Chondrocyte (in vitro differentiated cells): ENCODE measurements around the gene FXYD6. TPM values are rescaled to one million over a fixed set of nuclear protein-coding genes. Genes with fewer than 3 reads are reported as not detected.

ENCODE experiments used
- DNase-seq: peaks from one replicate; pipeline ENCODE4 v3.0.0; 2021; ENCODE audit warnings: mixed read lengths, low spot score
- H3K27ac Mint-ChIP-seq: one replicate; pipeline ENCODE4 v1.8.0; 2021; ENCODE audit warnings: mild to moderate bottlenecking, moderate library complexity, mixed read lengths; ENCODE audit not compliant: unreplicated experiment
- H3K27me3 Mint-ChIP-seq: 2 replicates; pipeline ENCODE4 v1.8.0; 2021; ENCODE audit warnings: low read depth, mixed read lengths
- H3K36me3 Mint-ChIP-seq: 2 replicates; pipeline ENCODE4 v1.8.0; 2021; ENCODE audit warnings: low read depth, mixed read lengths
- H3K4me1 Mint-ChIP-seq: 2 replicates; pipeline ENCODE4 v1.8.0; 2021; ENCODE audit warnings: low read depth, mild to moderate bottlenecking, mixed read lengths
- H3K4me3 Mint-ChIP-seq: one replicate; pipeline ENCODE4 v1.8.0; 2021; ENCODE audit warnings: mild to moderate bottlenecking, moderate library complexity, mixed read lengths; ENCODE audit not compliant: unreplicated experiment
- H3K9me3 Mint-ChIP-seq: 2 replicates; pipeline ENCODE4 v1.8.0; 2021; ENCODE audit warnings: low read depth, mixed read lengths
- CTCF ChIP-seq: fragments of 200-600 bp; sonication (generic); IDR thresholded peaks from 2 replicates; pipeline ENCODE4 v1.5.0; 2021; ENCODE audit warnings: antibody characterized with exemption, mild to moderate bottlenecking, moderate library complexity
- total RNA-seq: library from RNA; stranded (reverse); gene quantifications from 3 replicates; pipeline ENCODE4 v1.2.1, GENCODE V29; 2021

The FXYD6 gene
- total RNA-seq, 1 donor from 2014 or later = 2.8 TPM

GRCh38 chr11:117861151-117862018 is 15.1 kb downstream of the FXYD6 start:
- H3K4me1 Mint-ChIP-seq = peaks cover 12% of the 10 kb centered on the region
- DNase-seq = no peak
- H3K27me3 Mint-ChIP-seq = no peaks in the 10 kb centered on the region
- no peak for TF ChIP-seq CTCF
- no peak overlapping the region for H3K27ac Mint-ChIP-seq
- no peaks in the 10 kb centered on the region for H3K36me3 Mint-ChIP-seq
- H3K9me3 Mint-ChIP-seq = no peaks in the 10 kb centered on the region
- H3K4me3 Mint-ChIP-seq = no peak overlapping the region

- no peak for TF ChIP-seq CTCF
- DNase-seq = no peak
- Mint-ChIP-seq H3K4me1 (peaks cover 12% of the 10 kb centered on the region), H3K9me3 (no peaks in the 10 kb centered on the region), H3K27me3 (no peaks in the 10 kb centered on the region), H3K4me3 (no peak overlapping the region), H3K36me3 (no peaks in the 10 kb centered on the region), H3K27ac (no peak overlapping the region)
Observed at GRCh38 chr11:117860139-117860538, 16.3 kb downstream of the FXYD6 start.

GRCh38 chr11:117859488-117860112 is 16.9 kb downstream of the FXYD6 start:
- Mint-ChIP-seq H3K4me3 (no peak overlapping the region), H3K9me3 (no peaks in the 10 kb centered on the region), H3K27ac (no peak overlapping the region), H3K27me3 (no peaks in the 10 kb centered on the region), H3K36me3 (no peaks in the 10 kb centered on the region), H3K4me1 (peaks cover 12% of the 10 kb centered on the region)
- no peak for TF ChIP-seq CTCF
- no peak for DNase-seq

- no peak for DNase-seq
- Mint-ChIP-seq H3K27me3 (no peaks in the 10 kb centered on the region), H3K36me3 (no peaks in the 10 kb centered on the region), H3K4me3 (no peak overlapping the region), H3K9me3 (no peaks in the 10 kb centered on the region), H3K27ac (no peak overlapping the region), H3K4me1 (peaks cover 12% of the 10 kb centered on the region)
- no peak for TF ChIP-seq CTCF
Observed at GRCh38 chr11:117859061-117859460, 17.4 kb downstream of the FXYD6 start.

- Mint-ChIP-seq H3K27ac (no peak overlapping the region), H3K4me1 (peaks cover 12% of the 10 kb centered on the region), H3K9me3 (peaks cover 2% of the 10 kb centered on the region), H3K36me3 (no peaks in the 10 kb centered on the region), H3K27me3 (no peaks in the 10 kb centered on the region), H3K4me3 (no peak overlapping the region)
- no peak for DNase-seq
- TF ChIP-seq CTCF = no peak
Observed at GRCh38 chr11:117857734-117858414, 18.6 kb downstream of the FXYD6 start.
